Caco-2 (cell line): Measurements from ENCODE around the gene TAF5L. TPM values are rescaled to one million over a fixed set of nuclear protein-coding genes. Genes with fewer than 3 reads are reported as not detected.

Experiments used
- BruUV-seq: library from RNA; stranded (reverse); fragments of 400-500 nt; replicated peaks from 2 replicates; lab custom pipeline; 2021; lab: Mats Ljungman, UMichigan
- CTCF ChIA-PET: fragments of 300-600 bp; sonication (Branson Sonifier 250); formaldehyde crosslinking; loops from one replicate; lab custom pipeline; 2022; ENCODE audit warnings: antibody characterized with exemption; lab: Charles Lee
- POLR2A ChIA-PET: fragments of 300-600 bp; sonication (Branson Sonifier 250); formaldehyde crosslinking; loops from one replicate; lab custom pipeline; 2022; ENCODE audit warnings: antibody characterized with exemption; lab: Charles Lee
- DNase-seq, 2 experiments: peaks; one replicate each; pipeline versions ENCODE4 v3.0.0 to v3.0.0-alpha.2; 2020 to 2022
- H3K27me3 ChIP-seq: replicated peaks from 2 replicates; pipeline ENCODE4 v1.6.0; 2011; ENCODE audit warnings: low read length; ENCODE audit not compliant: control insufficient read depth, insufficient read depth
- H3K36me3 ChIP-seq: 2 replicates; pipeline ENCODE4 v1.5.1; 2011; ENCODE audit warnings: low read length; ENCODE audit not compliant: control insufficient read depth, insufficient read depth
- H3K4me1 ChIP-seq: fragments of 250-450 bp; sonication (Bioruptor Pico); 2 replicates; pipeline ENCODE4 v1.5.1; 2020; ENCODE audit warnings: mild to moderate bottlenecking
- H3K4me3 ChIP-seq: 2 replicates; pipeline ENCODE4 v1.5.1; 2011; ENCODE audit warnings: low read depth, mild to moderate bottlenecking, control low read depth, low read length
- H3K9me3 ChIP-seq: fragments of 250-450 bp; sonication (Bioruptor Pico); 2 replicates; pipeline ENCODE4 v1.5.1; 2020; ENCODE audit warnings: mild to moderate bottlenecking, moderate library complexity
- H3K27ac Mint-ChIP-seq: one replicate; pipeline ENCODE4 v1.8.0; 2022; ENCODE audit warnings: mixed read lengths; ENCODE audit not compliant: unreplicated experiment
- H3K27me3 Mint-ChIP-seq: one replicate; pipeline ENCODE4 v1.8.0; 2022; ENCODE audit warnings: mixed read lengths; ENCODE audit not compliant: insufficient read depth, unreplicated experiment
- H3K36me3 Mint-ChIP-seq: one replicate; pipeline ENCODE4 v1.8.0; 2022; ENCODE audit warnings: mild to moderate bottlenecking, mixed read lengths; ENCODE audit not compliant: insufficient read depth, unreplicated experiment
- H3K4me1 Mint-ChIP-seq: one replicate; pipeline ENCODE4 v1.8.0; 2022; ENCODE audit warnings: low read depth, mixed read lengths; ENCODE audit not compliant: unreplicated experiment
- H3K4me3 Mint-ChIP-seq: one replicate; pipeline ENCODE4 v1.8.0; 2022; ENCODE audit warnings: mild to moderate bottlenecking, moderate library complexity, mixed read lengths; ENCODE audit not compliant: unreplicated experiment
- H3K9me3 Mint-ChIP-seq: one replicate; pipeline ENCODE4 v1.8.0; 2022; ENCODE audit warnings: mixed read lengths; ENCODE audit not compliant: unreplicated experiment
- CTCF ChIP-seq, 2 experiments: fragments of 200-600 bp in 1 of 2; IDR thresholded peaks; 1 replicate in 1 of 2; 2 replicates in 1 of 2; pipeline versions ENCODE4 v1.5.1 to v1.8.0; 2011 to 2022; ENCODE audit warnings: antibody characterized with exemption in 1 of 2, control low read depth in 1 of 2, inconsistent platforms in 1 of 2, low read depth in 1 of 2, low read length in 1 of 2, mild to moderate bottlenecking in 1 of 2, moderate library complexity in 1 of 2; ENCODE audit not compliant: insufficient read depth in 1 of 2, severe bottlenecking in 1 of 2, unreplicated experiment in 1 of 2
- intact Hi-C: fragments of 100-400 bp; cut with micrococcal nuclease; formaldehyde crosslinking; loops from one replicate; pipeline ENCODE4 v1.10.0; 2022; ENCODE audit not compliant: unreplicated experiment
- total RNA-seq: library from RNA; stranded (reverse); gene quantifications from 2 replicates; pipeline ENCODE4 v1.2.3, GENCODE V29; 2022

TAF5L gene
- total RNA-seq, 1 experiment from 2014 or later = 23.8 TPM

GRCh38 chr1:229641306-229641705 lies 15.4 kb upstream of the TAF5L start:
- Histone ChIP-seq H3K4me1 (no peaks in the 10 kb centered on the region), H3K9me3 (no peaks in the 10 kb centered on the region), H3K27me3 (no peaks in the 10 kb centered on the region), H3K36me3 (peaks cover 3% of the 10 kb centered on the region; the same call in 1 of the 2 replicates), H3K4me3 (no peak overlapping the region)
- no peak for DNase-seq
- no peak for TF ChIP-seq CTCF (IDR thresholded peaks at IDR 0.05; ENCODE audit: insufficient read depth in 1 of 2, low read depth in 1 of 2, low read length in 1 of 2, severe bottlenecking in 1 of 2, unreplicated experiment in 1 of 2)
- intact Hi-C loops = no loop called here
- Mint-ChIP-seq H3K4me3 (no peak overlapping the region), H3K27me3 (no peaks in the 10 kb centered on the region), H3K4me1 (no peaks in the 10 kb centered on the region), H3K9me3 (no peaks in the 10 kb centered on the region), H3K36me3 (peaks cover 68% of the 10 kb centered on the region), H3K27ac (no peak overlapping the region)
- ChIA-PET CTCF (no interaction called here), POLR2A (no interaction called here)
- no TSS peak for BruUV-seq

DNA sequence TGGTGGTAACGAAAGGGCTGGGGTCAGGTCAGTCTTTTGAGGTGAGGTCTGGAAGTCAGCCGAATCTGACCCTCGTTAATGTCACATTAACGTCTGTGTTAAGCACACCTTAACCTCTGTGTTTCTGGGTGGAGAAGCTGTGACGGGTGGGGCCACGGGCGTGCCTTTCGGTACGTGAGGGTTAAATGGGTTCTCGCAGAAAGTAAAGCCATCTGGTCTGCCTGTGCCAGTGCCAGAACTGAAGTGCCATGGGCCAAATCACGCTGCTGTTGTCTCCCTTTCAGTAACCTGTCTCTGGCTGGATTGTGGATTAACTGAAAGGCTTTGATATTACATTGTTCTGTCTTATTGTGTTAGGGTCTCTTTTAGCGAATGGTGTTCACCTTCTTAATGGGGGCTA lies 14.5 kb upstream of the TAF5L start:
- Mint-ChIP-seq H3K4me1 (no peaks in the 10 kb centered on the region), H3K27me3 (no peaks in the 10 kb centered on the region), H3K27ac (no peak overlapping the region), H3K36me3 (peaks cover 70% of the 10 kb centered on the region), H3K9me3 (no peaks in the 10 kb centered on the region), H3K4me3 (no peak overlapping the region)
- intact Hi-C loops = no loop called here
- ChIA-PET POLR2A (no interaction called here), CTCF (no interaction called here)
- H3K4me3 ChIP-seq = no peak overlapping the region
- no peak for DNase-seq
- TF ChIP-seq CTCF (IDR thresholded peaks at IDR 0.05; ENCODE audit: insufficient read depth in 1 of 2, low read depth in 1 of 2, low read length in 1 of 2, severe bottlenecking in 1 of 2, unreplicated experiment in 1 of 2) = no peak
- BruUV-seq = no TSS peak
- H3K36me3 ChIP-seq = peaks cover 3% of the 10 kb centered on the region; the same call in 1 of the 2 replicates
- no peaks in the 10 kb centered on the region for H3K4me1 ChIP-seq
- H3K9me3 ChIP-seq = no peaks in the 10 kb centered on the region
- no peaks in the 10 kb centered on the region for H3K27me3 ChIP-seq

- no peaks in the 10 kb centered on the region for H3K27me3 ChIP-seq
- TF ChIP-seq CTCF (IDR thresholded peaks at IDR 0.05; ENCODE audit: insufficient read depth in 1 of 2, low read depth in 1 of 2, low read length in 1 of 2, severe bottlenecking in 1 of 2, unreplicated experiment in 1 of 2) = no peak
- Mint-ChIP-seq H3K4me3 (no peak overlapping the region), H3K27ac (no peak overlapping the region), H3K36me3 (peaks cover 73% of the 10 kb centered on the region), H3K9me3 (no peaks in the 10 kb centered on the region), H3K4me1 (no peaks in the 10 kb centered on the region), H3K27me3 (no peaks in the 10 kb centered on the region)
- H3K4me1 ChIP-seq = no peaks in the 10 kb centered on the region
- intact Hi-C loops = no loop called here
- no peak overlapping the region for H3K4me3 ChIP-seq
- BruUV-seq = no TSS peak
- no peak for DNase-seq
- ChIA-PET POLR2A (no interaction called here), CTCF (no interaction called here)
- no peaks in the 10 kb centered on the region for H3K9me3 ChIP-seq
- no peaks in the 10 kb centered on the region; the same call in 1 of the 2 replicates for H3K36me3 ChIP-seq
These were observed 11.8 kb upstream of the TAF5L start for GRCh38 chr1:229637746-229638145.
